Left colon (tissue), 2 donors: ENCODE measurements around the gene DHX16. TPM values are rescaled to one million over a fixed set of nuclear protein-coding genes. Genes with fewer than 3 reads are reported as not detected.
A peak's percentile ranks its signal among the peaks of the same experiment; 100 is the strongest.

Experiments
- ATAC-seq: fragments of 200-7000 bp; cut with Tn5 transposase; one replicate; pipeline ENCODE4 v1.9.1; 2020; ENCODE audit warnings: mild to moderate bottlenecking, moderate library complexity
- DNase-seq, 2 donors: peaks; one replicate each; pipeline ENCODE4 v3.0.0-alpha.2; 2020
- intact Hi-C, 2 donors: fragments of 100-400 bp; cut with DNase I in 1 of 2; cut with micrococcal nuclease in 1 of 2; formaldehyde crosslinking; loops; one replicate each; pipeline versions ENCODE4 v1.11.2 to v1.14.0; 2022; cut with DNase I, micrococcal nuclease
- total RNA-seq, 2 donors: library from RNA; stranded (reverse); fragmentation: NEBNext Ultra II Directional; extraction: Animal tissue kit (Norgen Biotek cat#: 25700); gene quantifications; one replicate each; pipeline ENCODE4 v1.2.1, GENCODE V29; 2021
- donor health status: DM: no; HTN: no; CAD: no.
- donor health status: DM: yes; HTN: yes; CAD: no.

The DHX16 gene
- total RNA-seq, 2 donors from 2014 or later: 27.8 to 34.8 TPM

GRCh38 chr6:30703821-30704220 lies 31.0 kb upstream of the DHX16 start:
- ATAC-seq (no peak), DNase-seq (no peak)
- intact Hi-C loops: no loop called here

- DNase-seq (no peak), ATAC-seq (no peak)
- intact Hi-C loops: no loop called here
These were observed 30.2 kb upstream of the DHX16 start for GRCh38 chr6:30703011-30703410.

DNA sequence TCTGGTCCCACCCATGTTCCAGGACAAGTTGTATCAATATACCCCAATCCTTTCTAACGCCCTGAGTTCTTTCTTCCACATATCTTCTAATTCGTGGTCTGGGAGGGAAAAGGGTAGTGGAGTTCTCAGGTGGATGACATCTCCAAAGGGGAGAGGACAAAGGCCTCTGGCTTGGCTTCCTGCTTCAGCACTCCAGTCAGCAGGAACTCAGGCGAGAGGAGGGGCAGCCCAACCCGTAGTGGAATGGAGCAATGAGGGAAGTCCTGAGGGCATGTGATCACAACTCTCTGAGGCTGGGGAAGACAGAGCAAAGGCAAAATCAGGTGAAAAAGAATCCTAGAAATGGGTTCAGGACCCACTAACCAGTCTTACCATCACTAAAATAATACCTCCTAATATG lies 27.5 kb upstream of the DHX16 start:
- DNase-seq (no peak), ATAC-seq (peak; percentile 85)
- intact Hi-C loops: no loop called here

DNA sequence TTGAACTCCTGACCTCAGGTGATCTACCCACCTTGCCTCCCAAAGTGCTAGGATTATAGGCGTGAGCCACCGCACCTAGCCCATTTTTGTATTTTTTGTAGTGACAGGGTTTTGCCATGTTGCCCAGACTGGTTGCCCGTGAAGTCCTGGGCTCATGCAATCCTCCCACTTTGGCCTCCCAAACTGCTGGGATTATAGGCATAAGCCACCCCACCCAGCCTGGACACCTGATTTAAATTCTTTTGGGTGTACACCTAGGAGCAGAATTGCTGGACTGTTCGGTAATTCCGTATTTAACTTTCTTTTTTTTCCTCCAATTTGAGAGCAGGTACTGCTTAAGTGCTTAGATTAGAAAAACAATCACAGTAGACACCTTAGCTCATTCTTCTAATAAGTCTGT lies 23.6 kb upstream of the DHX16 start:
- intact Hi-C loops: no loop called here
- ATAC-seq (no peak), DNase-seq (no peak)

GRCh38 chr6:30691208-30691847 lies 18.5 kb upstream of the DHX16 start:
- DNase-seq (no peak), ATAC-seq (no peak)
- intact Hi-C loops: no loop called here

GRCh38 chr6:30690403-30691207 lies 17.8 kb upstream of the DHX16 start, which contains the start of gene NRM:
NRM (minus strand) TSS chr6:30690984; CDS start chr6:30690974, 10 bp downstream.
- peak; percentile 87 for ATAC-seq
- peak; percentile 91 to 92 for DNase-seq
- intact Hi-C loops: no loop called here

DNA sequence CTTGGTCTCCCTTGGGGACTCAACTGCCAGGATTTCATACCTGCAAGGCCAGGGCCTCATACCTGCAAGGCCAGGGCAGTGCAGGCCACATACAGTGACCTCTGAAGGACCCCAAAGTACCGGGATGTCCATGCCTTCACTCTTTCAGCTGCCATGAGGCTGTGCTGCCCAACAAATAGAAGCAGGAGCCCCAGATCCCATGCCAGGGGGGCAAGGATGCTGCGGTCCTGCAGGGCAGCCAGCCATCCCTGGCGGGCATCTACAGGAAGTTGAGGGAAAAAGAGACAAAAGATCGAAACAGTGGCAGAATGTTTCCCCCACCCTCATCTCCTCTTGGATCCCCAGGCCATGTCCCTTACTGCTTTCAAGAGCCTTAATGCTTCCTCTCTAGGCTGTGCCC lies 17.2 kb upstream of the DHX16 start:
- intact Hi-C loops: no loop called here
- DNase-seq: no peak

GRCh38 chr6:30689022-30689865 lies 16.4 kb upstream of the DHX16 start:
- DNase-seq: no peak
- ATAC-seq: no peak
- intact Hi-C loops: no loop called here

More for the DNA sequence above, 17.2 kb upstream of the DHX16 start:
- ATAC-seq: no peak

GRCh38 chr6:30688569-30688968 lies 15.8 kb upstream of the DHX16 start:
- peak in 1 of 2 donors; percentile 38 for DNase-seq
- intact Hi-C loops: no loop called here

GRCh38 chr6:30687659-30688431 lies 15.0 kb upstream of the DHX16 start:
- intact Hi-C loops: no loop called here
- DNase-seq (peak in 1 of 2 donors; percentile 33), ATAC-seq (no peak)

More at GRCh38 chr6:30688569-30688968, 15.8 kb upstream of the DHX16 start:
- ATAC-seq: no peak

GRCh38 chr6:30686908-30687658 lies 14.3 kb upstream of the DHX16 start:
- intact Hi-C loops: no loop called here
- DNase-seq: peak; percentile 88 to 93
- ATAC-seq: peak; percentile 53

- peak; percentile 77 to 79 for DNase-seq
- intact Hi-C loops: no loop called here
- peak; percentile 35 for ATAC-seq
These were observed 13.5 kb upstream of the DHX16 start, which contains the start of gene PPP1R18 for GRCh38 chr6:30686009-30686907. PPP1R18 (minus strand) TSS chr6:30686645; CDS start chr6:30686018, 627 bp downstream.

DNA sequence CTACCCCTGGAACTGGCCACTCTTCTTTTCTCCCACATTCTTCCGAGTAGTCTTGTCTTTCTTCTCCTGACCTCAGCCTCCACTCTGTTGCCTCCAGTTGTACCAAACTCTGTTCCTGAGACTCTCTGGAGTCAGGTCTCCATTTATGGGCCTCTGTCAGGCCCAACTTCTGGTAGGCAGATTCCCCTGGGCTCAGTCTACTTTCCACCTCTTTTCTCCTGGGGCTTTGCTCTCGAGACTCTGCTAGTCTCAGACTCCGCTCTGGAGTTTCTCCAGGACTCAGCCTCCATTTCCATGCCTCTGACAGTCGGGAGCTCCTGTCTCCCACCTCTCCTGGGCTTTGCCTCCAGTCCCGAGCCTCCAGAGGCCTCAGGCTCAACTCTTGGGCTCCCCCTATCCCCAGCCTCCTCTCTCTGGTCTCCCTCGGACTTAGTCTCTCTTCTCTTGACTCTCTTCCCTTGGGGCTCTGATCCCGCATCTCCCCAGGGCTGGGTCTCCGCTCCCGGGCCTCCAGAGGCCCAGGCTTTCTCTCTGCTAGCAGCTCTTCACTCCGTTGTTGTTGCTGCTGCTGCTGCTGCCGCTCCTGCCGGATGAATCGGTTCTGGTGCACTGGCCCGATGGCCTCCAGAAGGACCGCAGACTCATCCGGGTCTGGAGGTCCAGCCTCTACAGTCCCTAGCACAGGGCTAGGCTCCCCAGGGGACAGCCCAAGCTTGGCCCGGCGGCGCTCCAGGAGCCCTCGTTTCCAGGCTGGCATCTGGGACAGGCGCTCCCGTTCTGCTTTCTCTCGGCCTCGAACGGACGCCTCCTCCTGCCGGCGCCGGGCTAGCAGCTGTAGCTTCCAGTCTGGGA lies 12.6 kb upstream of the DHX16 start:
- ATAC-seq: no peak
- peak in 1 of 2 donors; percentile 32 for DNase-seq
- intact Hi-C loops: no loop called here

DNA sequence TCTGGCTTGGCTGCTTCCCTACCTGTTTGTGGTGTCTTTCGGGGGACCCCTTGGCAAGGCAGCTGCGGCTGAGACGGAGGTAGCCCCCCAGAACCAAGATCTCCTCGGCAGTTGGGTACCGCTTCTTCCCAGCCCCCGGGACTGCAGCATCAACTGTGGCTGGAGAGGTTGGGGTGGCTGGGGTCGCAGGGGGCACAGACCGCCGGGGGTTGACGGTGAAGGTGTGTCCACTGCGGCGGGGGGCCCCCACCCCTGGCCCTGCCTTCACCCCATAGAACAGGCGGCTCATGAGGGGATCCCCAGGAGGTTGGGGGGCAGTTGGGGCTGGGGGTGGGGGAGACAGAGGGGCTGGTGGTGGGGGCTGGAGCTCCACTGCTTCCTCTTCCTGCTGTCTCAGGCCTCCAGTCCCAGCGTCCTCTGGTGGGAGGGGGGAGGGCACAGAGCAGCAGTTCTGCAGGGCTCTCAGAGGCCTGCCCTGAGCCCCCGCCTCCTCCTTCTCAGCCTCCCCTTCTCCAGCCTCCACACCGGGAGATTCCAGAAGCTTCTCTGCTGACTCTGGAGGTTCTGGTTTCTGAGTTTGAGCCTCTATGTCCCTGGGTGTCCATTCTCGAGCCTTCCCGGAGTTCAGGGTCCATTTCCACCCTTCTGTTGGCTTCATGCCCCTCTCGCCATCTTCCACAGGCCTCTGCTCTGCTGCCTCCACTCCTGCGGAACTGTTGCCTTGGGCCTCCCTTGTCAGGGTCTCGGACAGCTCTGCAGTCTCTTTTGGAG lies 11.8 kb upstream of the DHX16 start:
- peak; percentile 65 to 76 for DNase-seq
- no peak for ATAC-seq
- intact Hi-C loops: no loop called here

DNA sequence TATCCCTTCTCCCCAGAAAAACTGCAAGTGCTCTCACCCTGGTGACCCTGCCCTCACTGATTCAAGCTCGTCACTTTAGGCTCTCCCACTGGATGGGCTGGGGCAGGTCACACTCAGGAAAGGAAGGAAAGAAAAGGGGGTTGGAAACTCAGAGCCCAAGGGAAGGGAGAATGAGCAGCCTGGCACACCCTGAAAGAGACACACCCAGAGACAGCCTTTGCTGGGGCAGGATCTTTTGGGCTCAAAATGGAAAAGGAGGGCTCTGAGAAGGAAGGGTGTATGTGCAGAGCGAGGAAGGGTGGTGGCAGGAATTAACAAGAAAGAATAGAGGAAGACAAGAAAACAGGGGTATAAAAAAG lies 11.2 kb upstream of the DHX16 start:
- ATAC-seq (no peak), DNase-seq (no peak)
- intact Hi-C loops: no loop called here
